ENCODE data around the gene DDX56.
"Not testable (repeated sequence)": the region's sequence is repeated elsewhere in the genome, so short reads cannot be mapped to it uniquely, and the experiment has no call there.

Gene DDX56

DNA sequence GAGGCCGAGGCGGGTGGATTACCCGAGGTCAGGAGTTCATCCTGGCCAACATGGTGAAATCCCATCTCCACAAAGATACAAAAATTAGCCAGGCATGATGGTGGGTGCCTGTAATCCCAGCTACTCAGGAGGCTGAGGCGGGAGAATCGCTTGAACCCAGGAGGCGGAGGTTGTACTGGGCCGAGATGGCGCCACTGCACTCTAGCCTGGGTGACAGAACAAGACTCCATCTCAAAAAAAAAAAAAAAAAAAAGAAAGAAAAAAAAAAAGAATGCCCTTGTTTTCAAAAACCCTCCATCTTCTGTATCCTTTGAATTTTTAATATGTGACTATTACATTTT, 11.1 kb downstream of the DDX56 start:
- not testable (repeated sequence) for DNase-seq (ENCODE audit: low spot score)

GRCh38 chr7:44561962-44562621, 11.6 kb downstream of the DDX56 start:
- no peak for DNase-seq (ENCODE audit: low spot score)

- DNase-seq (ENCODE audit: low spot score): no peak
These were observed 12.2 kb downstream of the DDX56 start for GRCh38 chr7:44561481-44561880.

- no peak for DNase-seq (ENCODE audit: low spot score)
These were observed 14.2 kb downstream of the DDX56 start for GRCh38 chr7:44559485-44559884.

- DNase-seq (ENCODE audit: low spot score): no peak
These were observed 16.2 kb downstream of the DDX56 start for GRCh38 chr7:44557485-44557884.

GRCh38 chr7:44555350-44555749, 18.4 kb downstream of the DDX56 start:
- DNase-seq (ENCODE audit: low spot score): no peak

DNA sequence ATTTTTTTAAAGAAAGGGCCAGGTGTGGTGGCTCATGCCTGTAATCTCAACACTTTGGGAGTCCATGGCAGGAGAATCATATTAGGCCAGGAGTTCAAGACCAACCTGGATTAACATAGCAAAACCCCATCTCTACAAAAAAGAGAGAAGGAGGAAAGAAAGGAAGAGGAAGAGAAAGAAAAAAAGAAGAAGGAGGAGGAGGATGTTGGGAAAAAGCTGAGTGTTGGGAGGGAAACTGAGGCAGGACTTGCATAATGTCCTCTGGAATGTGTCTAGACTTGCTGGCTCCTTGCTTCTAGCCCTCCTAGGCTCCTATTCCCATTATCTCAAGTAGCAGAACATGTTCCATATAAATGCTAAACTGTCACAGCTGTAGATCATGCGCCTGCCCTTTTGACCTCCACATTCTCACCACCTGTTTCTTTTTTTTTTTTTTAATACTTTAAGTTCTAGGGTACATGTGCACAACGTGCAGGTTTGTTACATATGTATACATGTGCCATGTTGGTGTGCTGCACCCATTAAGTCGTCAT, 21.2 kb downstream of the DDX56 start:
- DNase-seq (ENCODE audit: low spot score): not testable (repeated sequence)

GRCh38 chr7:44549457-44549856, 24.3 kb downstream of the DDX56 start:
- DNase-seq (ENCODE audit: low spot score): no peak

GRCh38 chr7:44548893-44549292, 24.8 kb downstream of the DDX56 start:
- DNase-seq (ENCODE audit: low spot score): no peak

- DNase-seq (ENCODE audit: low spot score): no peak
These were observed 26.0 kb downstream of the DDX56 start for GRCh38 chr7:44547536-44548231.

DNA sequence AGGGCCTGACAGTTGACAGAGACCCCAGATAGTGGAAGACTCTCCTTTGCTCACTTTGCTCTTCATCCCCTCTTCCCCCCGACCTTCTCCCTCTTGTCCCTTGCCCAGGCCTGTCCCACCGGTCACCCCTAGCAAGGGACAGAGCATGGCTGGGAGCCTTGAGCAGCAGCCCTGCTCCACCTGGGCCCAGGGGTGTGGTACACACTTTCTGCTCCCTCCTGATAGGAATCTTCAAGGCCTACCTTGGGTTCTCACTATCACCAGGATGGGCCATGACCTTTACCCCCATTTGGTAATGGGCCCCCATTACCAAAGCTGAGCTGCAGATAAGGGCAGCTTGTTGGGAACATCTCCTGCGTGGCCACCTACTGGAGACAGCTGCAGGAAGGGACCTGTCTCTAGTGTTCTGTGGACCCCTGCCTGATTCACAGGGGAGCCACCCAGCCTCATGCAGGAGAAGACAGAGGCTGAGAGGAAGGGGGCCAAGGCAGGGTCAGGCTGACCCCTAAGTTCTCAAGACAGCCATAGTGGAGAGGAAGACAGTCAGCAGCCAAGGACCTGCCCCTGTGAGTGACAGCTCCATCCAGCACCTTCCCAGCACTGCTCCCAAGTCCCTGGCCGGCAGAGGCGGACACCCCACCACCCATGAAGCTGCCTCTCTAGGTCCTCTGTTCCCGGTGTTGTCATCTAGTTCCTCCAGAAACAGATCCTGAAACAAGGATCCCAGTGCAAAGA, 31.7 kb downstream of the DDX56 start:
- no peak for DNase-seq (ENCODE audit: low spot score)

DNA sequence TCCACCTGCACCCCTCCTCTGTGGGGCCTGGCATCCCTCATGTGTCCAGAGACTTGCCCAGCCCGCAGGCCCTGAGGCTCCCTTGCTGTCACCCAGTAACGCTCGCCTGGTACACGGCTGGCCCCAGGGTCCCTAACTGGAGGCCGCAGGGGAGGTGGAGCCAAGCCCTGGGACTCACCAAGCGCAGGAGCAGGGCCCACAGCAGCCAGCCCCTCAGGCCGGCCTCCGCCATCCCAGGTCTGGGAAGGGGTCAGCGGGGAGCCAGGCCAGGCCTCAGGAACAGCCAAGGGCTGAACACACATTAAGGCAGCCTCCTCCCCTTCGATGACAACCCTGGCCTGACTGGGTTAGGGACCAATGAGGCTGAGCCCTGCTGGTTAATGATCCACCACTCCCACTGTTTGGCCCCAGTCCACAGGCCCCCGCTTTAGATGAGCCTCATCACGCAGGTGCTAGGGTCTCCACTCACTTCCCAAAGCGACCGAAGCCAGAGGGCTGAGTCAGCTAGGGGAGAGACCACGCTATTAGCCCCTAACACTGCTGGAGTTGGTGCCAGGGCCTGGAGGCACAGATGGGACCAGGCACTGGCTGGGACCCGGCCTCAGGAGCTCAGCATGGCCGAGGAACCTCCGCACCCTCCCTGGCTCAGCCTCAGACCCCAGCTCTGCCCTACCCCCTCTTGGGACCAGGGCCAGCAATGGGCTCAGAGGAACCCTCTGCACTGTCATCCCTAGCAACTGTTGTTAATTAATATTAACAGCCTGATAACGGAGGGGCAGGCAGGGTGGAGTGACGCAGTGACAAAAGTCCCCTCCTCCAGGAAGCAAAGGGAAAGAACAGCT, 32.5 kb downstream of the DDX56 start, which contains the start of gene NPC1L1:
Gene NPC1L1, minus strand, starts transcription at position 303 of the 842 bp plus-strand sequence. Its CDS starts 71 bp downstream, at position 232.
- no peak for DNase-seq (ENCODE audit: low spot score)

DNA sequence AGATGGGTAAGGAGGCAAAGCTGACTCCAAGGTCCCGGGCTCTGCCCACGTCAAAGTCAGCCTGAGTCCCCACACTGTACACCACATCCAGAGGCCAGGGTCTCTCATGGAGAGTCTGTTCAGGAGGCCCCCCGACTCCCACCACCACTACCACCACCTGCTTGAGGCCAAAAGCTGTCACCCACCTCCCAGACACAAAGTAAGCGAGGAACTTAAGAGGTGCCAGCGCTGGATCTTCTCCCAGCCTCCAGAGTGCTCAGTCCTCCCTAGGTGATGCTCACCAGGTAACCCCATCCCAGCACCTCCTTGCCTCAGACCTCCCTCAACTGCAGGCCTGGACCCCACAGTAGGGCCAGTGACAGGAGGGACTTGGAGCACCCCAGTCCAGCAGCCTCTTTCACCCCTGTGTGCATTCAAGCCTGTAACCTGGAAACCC, 33.1 kb downstream of the DDX56 start:
- no peak for DNase-seq (ENCODE audit: low spot score)

- no peak for DNase-seq (ENCODE audit: low spot score)
These were observed 33.8 kb downstream of the DDX56 start for GRCh38 chr7:44539669-44540506.

DNA sequence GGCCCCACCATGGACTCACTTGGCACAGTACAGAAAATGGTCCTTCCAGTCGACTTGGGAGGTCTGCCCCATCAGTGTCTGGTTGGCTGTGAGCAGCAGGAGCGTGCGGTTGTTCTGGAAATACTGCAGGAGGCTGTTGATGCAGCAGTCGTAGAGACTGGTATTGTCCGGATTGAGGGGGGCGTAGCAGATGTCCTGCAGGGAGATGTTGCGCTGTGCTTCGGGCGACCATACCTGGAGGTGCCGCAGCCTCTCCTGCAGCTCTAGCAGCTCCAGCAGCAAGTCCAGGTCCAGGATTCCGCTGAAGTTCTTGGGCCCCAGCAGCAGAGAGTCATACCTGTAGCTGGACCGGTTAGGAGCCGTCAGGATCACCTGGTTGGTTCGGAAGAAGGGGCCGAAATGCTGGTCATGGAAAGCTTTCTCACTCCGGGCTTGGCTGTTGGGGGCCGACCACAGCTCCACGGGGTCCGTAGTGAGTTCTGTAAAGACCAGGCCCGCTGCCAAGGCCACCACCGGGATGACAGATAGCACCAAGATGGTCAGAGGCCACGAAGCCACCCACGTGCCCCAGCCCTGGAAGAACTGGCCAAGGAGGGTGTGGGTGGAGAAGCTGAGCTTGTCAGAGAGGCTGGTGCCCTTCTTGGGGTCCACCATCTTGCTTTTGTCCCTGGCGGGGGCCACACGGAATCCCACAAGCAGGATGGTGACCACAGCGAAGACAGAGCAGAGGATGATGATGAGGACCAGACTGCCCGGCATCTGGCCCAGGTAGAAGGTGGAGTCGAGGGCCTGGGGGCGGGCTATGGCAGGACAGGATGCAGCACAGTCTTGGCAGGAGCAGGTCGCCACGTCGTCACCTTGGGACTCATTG, 34.7 kb downstream of the DDX56 start:
- DNase-seq (ENCODE audit: low spot score): no peak

- no peak for DNase-seq (ENCODE audit: low spot score)
These were observed 35.5 kb downstream of the DDX56 start for GRCh38 chr7:44538093-44538797.

DNA sequence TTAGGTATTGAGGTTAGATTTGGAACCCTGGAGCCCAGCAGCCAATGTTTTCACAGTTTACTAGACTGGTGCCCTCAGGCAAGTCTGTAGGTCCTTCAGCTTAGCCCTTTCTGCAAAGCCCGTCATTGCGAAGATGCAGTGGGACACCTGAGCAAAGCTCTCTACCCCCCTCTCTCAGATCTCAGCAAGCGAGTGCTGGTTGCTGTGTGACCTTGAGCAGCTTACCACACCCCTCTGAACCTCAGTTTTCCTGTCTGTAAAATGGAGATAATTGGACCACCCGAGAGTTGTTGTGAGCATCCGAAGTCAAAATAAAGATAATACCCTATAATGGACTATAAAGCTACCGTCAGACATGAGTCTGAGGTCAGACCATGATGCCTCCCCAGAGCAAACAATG, 36.3 kb downstream of the DDX56 start:
- no peak for DNase-seq (ENCODE audit: low spot score)

GRCh38 chr7:44536090-44536489, 37.6 kb downstream of the DDX56 start:
- DNase-seq (ENCODE audit: low spot score): no peak

GRCh38 chr7:44535348-44536064, 38.2 kb downstream of the DDX56 start:
- no peak for DNase-seq (ENCODE audit: low spot score)
